HCT116 (cell line): ENCODE results near the gene SMIM5. TPM values are rescaled to one million over a fixed set of nuclear protein-coding genes. Genes with fewer than 3 reads are reported as not detected.
A peak's percentile ranks its signal among the peaks of the same experiment; 100 is the strongest.

Source experiments
- ATAC-seq: fragments of 200-7000 bp; cut with Tn5 transposase; 2 replicates; pipeline ENCODE4 v1.9.1; 2020; ENCODE audit warnings: mild to moderate bottlenecking, moderate library complexity
- BruUV-seq: library from RNA; stranded (reverse); fragments of 400-500 nt; replicated peaks from 2 replicates; lab custom pipeline; 2021; lab: Mats Ljungman, UMichigan
- CTCF ChIA-PET: fragments of 300-600 bp; sonication (Branson Sonifier 250); formaldehyde crosslinking; loops from one replicate; lab custom pipeline; 2021; ENCODE audit warnings: antibody characterized with exemption; lab: Charles Lee
- POLR2A ChIA-PET: fragments of 300-600, 350-600 bp; sonication (Branson Sonifier 250); formaldehyde crosslinking; loops from one replicate; lab custom pipeline; 2021; ENCODE audit warnings: antibody characterized with exemption; lab: Charles Lee
- RAD21 ChIA-PET, 2 experiments: fragments of 300-600 bp; sonication (Branson Sonifier 250); formaldehyde crosslinking; loops; one replicate each; lab custom pipeline; 2023; ENCODE audit warnings: low total read pairs in 2 of 2; ENCODE audit not compliant: uncharacterized antibody in 2 of 2, unreplicated experiment in 2 of 2, low non-redundant PET in 1 of 2; lab: Charles Lee
- DNase-seq: peaks from one replicate; pipeline ENCODE4 v3.0.0-alpha.2; 2010; ENCODE audit warnings: low read depth, low spot score
- H2AFZ ChIP-seq: fragments of 200-600 bp; shearing (Covaris generic), sonication (generic); 2 replicates; pipeline ENCODE4 v1.6.1; 2017; ENCODE audit warnings: low read depth, mixed run types, mixed read lengths, antibody characterized with exemption, low read length; ENCODE audit not compliant: poor library complexity, severe bottlenecking
- H3K27ac ChIP-seq: 2 replicates; pipeline ENCODE4 v1.5.1; 2012; ENCODE audit warnings: low read depth, low read length
- H3K27me3 ChIP-seq: fragments of 200-600 bp; sonication (generic); 2 replicates; pipeline ENCODE4 v1.6.1; 2016; ENCODE audit warnings: mixed run types, low read length, mixed read lengths; ENCODE audit not compliant: insufficient read depth
- H3K36me3 ChIP-seq, 2 experiments: fragments of 200-500 bp in 1 of 2; fragments of 200-600 bp in 1 of 2; sonication (Bioruptor generic) in 1 of 2; sonication (generic) in 1 of 2; 2 replicates each; pipeline versions ENCODE4 v1.5.1 to v1.6.1; 2014 to 2016; ENCODE audit warnings: low read length in 2 of 2, inconsistent platforms in 1 of 2, mixed read lengths in 1 of 2, mixed run types in 1 of 2; ENCODE audit not compliant: insufficient read depth in 2 of 2, control insufficient read depth in 1 of 2
- H3K4me1 ChIP-seq, 2 experiments: fragments of 200-600 bp in 1 of 2; sonication (generic) in 1 of 2; 2 replicates each; pipeline versions ENCODE4 v1.5.1 to v1.6.1; 2012 to 2017; ENCODE audit warnings: low read length in 2 of 2, inconsistent platforms in 1 of 2, mild to moderate bottlenecking in 1 of 2, mixed read lengths in 1 of 2, mixed run types in 1 of 2, moderate library complexity in 1 of 2; ENCODE audit not compliant: insufficient read depth in 2 of 2, control insufficient read depth in 1 of 2
- H3K4me2 ChIP-seq: fragments of 200-600 bp; sonication (generic); 2 replicates; pipeline ENCODE4 v1.6.1; 2017; ENCODE audit warnings: mixed run types, low read length, mixed read lengths
- H3K4me3 ChIP-seq, 2 experiments: fragments of 200-600 bp in 1 of 2; sonication (generic) in 1 of 2; replicated peaks in 1 of 2; 2 replicates each; pipeline ENCODE4 v1.5.1; 2011 to 2016; ENCODE audit warnings: low read length in 2 of 2, control low read depth in 1 of 2, low read depth in 1 of 2, mild to moderate bottlenecking in 1 of 2, mixed read lengths in 1 of 2, mixed run types in 1 of 2
- H3K79me2 ChIP-seq: fragments of 200-600 bp; sonication (generic); 2 replicates; pipeline ENCODE4 v1.6.1; 2017; ENCODE audit warnings: mild to moderate bottlenecking, mixed run types, low read length, moderate library complexity, mixed read lengths; ENCODE audit not compliant: insufficient read depth
- H3K9ac ChIP-seq: fragments of 200-600 bp; sonication (generic); 2 replicates; pipeline ENCODE4 v1.6.1; 2016; ENCODE audit warnings: low read length, mixed read lengths
- H3K9me2 ChIP-seq: fragments of 200-600 bp; sonication (generic), shearing (Covaris generic); 2 replicates; pipeline ENCODE4 v1.6.1; 2017; ENCODE audit warnings: mixed run types, mild to moderate bottlenecking, moderate library complexity; ENCODE audit not compliant: insufficient read depth
- H3K9me3 ChIP-seq, 2 experiments: fragments of 200-500 bp in 1 of 2; fragments of 200-600 bp in 1 of 2; sonication (Bioruptor generic) in 1 of 2; sonication (generic) in 1 of 2; 2 replicates each; pipeline ENCODE4 v1.6.1; 2014 to 2017; ENCODE audit warnings: low read length in 2 of 2, mixed read lengths in 2 of 2, inconsistent platforms in 1 of 2, low read depth in 1 of 2, mild to moderate bottlenecking in 1 of 2, mixed run types in 1 of 2, moderate library complexity in 1 of 2; ENCODE audit not compliant: control insufficient read depth in 1 of 2, insufficient read depth in 1 of 2
- H4K20me1 ChIP-seq: fragments of 200-600 bp; sonication (generic), shearing (Covaris generic); 2 replicates; pipeline ENCODE4 v1.6.1; 2017; ENCODE audit warnings: mixed run types, mild to moderate bottlenecking, moderate library complexity; ENCODE audit not compliant: insufficient read depth
- CBX3 ChIP-seq: IDR thresholded peaks from 2 replicates; pipeline ENCODE4 v1.6.1; 2012; ENCODE audit warnings: low read depth
- EZH2 ChIP-seq: fragments of 200-600 bp; sonication (generic); IDR thresholded peaks from 2 replicates; pipeline ENCODE4 v1.6.1; 2017; ENCODE audit warnings: antibody characterized with exemption, mixed run types
- FOSL1 ChIP-seq: IDR thresholded peaks from 2 replicates; pipeline ENCODE4 v1.6.1; 2012; ENCODE audit warnings: low read depth
- JUND ChIP-seq: IDR thresholded peaks from 2 replicates; pipeline ENCODE4 v1.6.1; 2012
- MAX ChIP-seq: IDR thresholded peaks from 2 replicates; pipeline ENCODE4 v1.6.1; 2012
- RAD21 ChIP-seq: IDR thresholded peaks from 2 replicates; pipeline ENCODE4 v1.6.1; 2012; ENCODE audit warnings: low read depth, mild to moderate bottlenecking
- SIN3A ChIP-seq: IDR thresholded peaks from 2 replicates; pipeline ENCODE4 v1.6.1; 2012; ENCODE audit warnings: low read depth
- SRF ChIP-seq: IDR thresholded peaks from 2 replicates; pipeline ENCODE4 v1.6.1; 2012; ENCODE audit warnings: low read depth
- TCF7L2 ChIP-seq: IDR thresholded peaks from 2 replicates; pipeline ENCODE4 v1.7.0; 2011; ENCODE audit warnings: borderline replicate concordance, inconsistent platforms; ENCODE audit not compliant: insufficient read depth, insufficient read length; ENCODE audit errors: extremely low read depth
- YY1 ChIP-seq: IDR thresholded peaks from 2 replicates; pipeline ENCODE4 v1.6.1; 2011; ENCODE audit warnings: low read length, low read depth, moderate library complexity, mild to moderate bottlenecking; ENCODE audit not compliant: insufficient replicate concordance; ENCODE audit errors: extremely low read depth
- ZFX ChIP-seq: fragments of 450-650 bp; IDR thresholded peaks from 2 replicates; pipeline ENCODE4 v1.6.1; 2017
- intact Hi-C: fragments of 100-400 bp; cut with micrococcal nuclease; formaldehyde crosslinking; loops from 2 replicates; pipeline ENCODE4 v1.10.0; 2022
- total RNA-seq: library from RNA; stranded (reverse); gene quantifications from one replicate; pipeline ENCODE4 v1.2.1, GENCODE V29; 2021; ENCODE audit not compliant: unreplicated experiment

The SMIM5 gene
- total RNA-seq, 1 experiment from 2014 or later: 0.12 TPM

- H3K79me2 ChIP-seq: no peaks in the 10 kb centered on the region
- no peak for ATAC-seq
- no peak overlapping the region for H2AFZ ChIP-seq
- ChIA-PET RAD21 (no interaction called here), CTCF (interaction anchor here (1.0 to 2.4 kb wide), 2 partner anchors 13 to 36 kb away, joined by 3 to 6 read pairs; no protein-coding TSS in a partner anchor), POLR2A (no interaction called here)
- no peaks in the 10 kb centered on the region for H3K27me3 ChIP-seq
- H3K4me1 ChIP-seq: peaks cover 24 to 50% of the 10 kb centered on the region in 2 experiments
- no peaks in the 10 kb centered on the region for H4K20me1 ChIP-seq
- peak overlapping the region; percentile 39; the same call in 1 of the 2 replicates for H3K9ac ChIP-seq
- no peaks in the 10 kb centered on the region for H3K9me2 ChIP-seq
- no peak overlapping the region; a peak in 1 of 4 replicates for H3K4me3 ChIP-seq
- DNase-seq: no peak
- H3K4me2 ChIP-seq: peak overlapping the region; percentile 56
- no TSS peak for BruUV-seq
- H3K27ac ChIP-seq: no peak overlapping the region; the same call in 1 of the 2 replicates
- H3K9me3 ChIP-seq: no peaks in the 10 kb centered on the region
- TF ChIP-seq SIN3A: no peak
- TF ChIP-seq JUND: no peak
- no peak for TF ChIP-seq SRF
- TF ChIP-seq CBX3: no peak
- no peak for TF ChIP-seq RAD21
- no peak for TF ChIP-seq ZFX
- no peak for TF ChIP-seq FOSL1
- no peak for TF ChIP-seq YY1
- no peak for TF ChIP-seq MAX
- TF ChIP-seq EZH2: no peak
- no peak for TF ChIP-seq TCF7L2
- TF ChIP-seq, all 23 proteins: peak for 0
- intact Hi-C loops: no loop called here
- H3K36me3 ChIP-seq: 0 out of 4 replicates have a peak, but pooled peaks cover 0 to 3% of the 10 kb centered on the region in 2 experiments
These were observed 6.1 kb downstream of the SMIM5 start for GRCh38 chr17:75639327-75639726.
